Activated CD4-positive, CD25-positive, alpha-beta regulatory T cell (primary cell): ENCODE measurements around the gene CNNM1.

ENCODE experiments used
- DNase-seq, 4 experiments: peaks; one replicate each; lab custom pipeline; 2025; lab: John Stamatoyannopoulos, UW

The CNNM1 gene

GRCh38 chr10:99337901-99338300 lies 8.7 kb downstream of the CNNM1 start:
- no peak for DNase-seq

GRCh38 chr10:99339077-99339476 lies 9.9 kb downstream of the CNNM1 start:
- no peak for DNase-seq

GRCh38 chr10:99339563-99340047 lies 10.4 kb downstream of the CNNM1 start:
- DNase-seq, result no peak

- no peak for DNase-seq
Measured at GRCh38 chr10:99340650-99341049, 11.5 kb downstream of the CNNM1 start.

GRCh38 chr10:99341248-99341647 lies 12.1 kb downstream of the CNNM1 start:
- no peak for DNase-seq

- DNase-seq, result no peak
Measured at GRCh38 chr10:99341860-99342490, 12.8 kb downstream of the CNNM1 start.

GRCh38 chr10:99343262-99343661 lies 14.1 kb downstream of the CNNM1 start:
- no peak for DNase-seq

- no peak for DNase-seq
Measured at GRCh38 chr10:99344715-99345114, 15.6 kb downstream of the CNNM1 start.

GRCh38 chr10:99345350-99345749 lies 16.2 kb downstream of the CNNM1 start:
- DNase-seq, result no peak

- no peak for DNase-seq
Measured at GRCh38 chr10:99346247-99346646, 17.1 kb downstream of the CNNM1 start.

GRCh38 chr10:99347672-99348071 lies 18.5 kb downstream of the CNNM1 start:
- DNase-seq, result no peak

GRCh38 chr10:99353182-99353581 lies 24.0 kb downstream of the CNNM1 start:
- DNase-seq, result no peak

- DNase-seq, result no peak
Measured at GRCh38 chr10:99357691-99358090, 28.5 kb downstream of the CNNM1 start.

GRCh38 chr10:99358101-99358500 lies 28.9 kb downstream of the CNNM1 start:
- DNase-seq, result no peak

GRCh38 chr10:99360934-99361333 lies 31.8 kb downstream of the CNNM1 start:
- no peak for DNase-seq

GRCh38 chr10:99364125-99364524 lies 35.0 kb downstream of the CNNM1 start:
- no peak for DNase-seq

GRCh38 chr10:99365311-99365710 lies 36.2 kb downstream of the CNNM1 start:
- no peak for DNase-seq

GRCh38 chr10:99365736-99366135 lies 36.6 kb downstream of the CNNM1 start:
- no peak for DNase-seq

GRCh38 chr10:99366666-99367065 lies 37.5 kb downstream of the CNNM1 start:
- DNase-seq, result no peak

- no peak for DNase-seq
Measured at GRCh38 chr10:99368646-99369045, 39.5 kb downstream of the CNNM1 start.

GRCh38 chr10:99369126-99369525 lies 40.0 kb downstream of the CNNM1 start:
- no peak for DNase-seq

- no peak for DNase-seq
Measured at GRCh38 chr10:99369551-99369950, 40.4 kb downstream of the CNNM1 start.

- no peak for DNase-seq
Measured at GRCh38 chr10:99370993-99371392, 41.8 kb downstream of the CNNM1 start.

- DNase-seq, result no peak
Measured at GRCh38 chr10:99372546-99373271, 43.6 kb downstream of the CNNM1 start.
